CD4-positive, alpha-beta T cell treated with Interleukin-12 subunit alpha and Interleukin-12 subunit beta, for 1 hour (primary cell): ENCODE measurements around the gene GAS7.

Experiments
- DNase-seq: peaks from one replicate; pipeline ENCODE4 v3.0.0-alpha.2; 2020

GAS7 gene

GRCh38 chr17:10200016-10200415 lies 1.6 kb upstream of the GAS7 start:
- no peak for DNase-seq

GRCh38 chr17:10197721-10198508 lies 491 bp downstream of the GAS7 start:
- no peak for DNase-seq

GRCh38 chr17:10197362-10197720 lies 1.1 kb downstream of the GAS7 start:
- DNase-seq: no peak

- no peak for DNase-seq
Measured at GRCh38 chr17:10196941-10197340, 1.5 kb downstream of the GAS7 start.

GRCh38 chr17:10196384-10196895 lies 2.0 kb downstream of the GAS7 start:
- no peak for DNase-seq

GRCh38 chr17:10195090-10195805 lies 3.2 kb downstream of the GAS7 start:
- no peak for DNase-seq

GRCh38 chr17:10193632-10194031 lies 4.8 kb downstream of the GAS7 start:
- DNase-seq: no peak

- no peak for DNase-seq
Measured at GRCh38 chr17:10192972-10193371, 5.4 kb downstream of the GAS7 start.

GRCh38 chr17:10192461-10192860 lies 5.9 kb downstream of the GAS7 start:
- no peak for DNase-seq

GRCh38 chr17:10187456-10187855 lies 10.9 kb downstream of the GAS7 start:
- no peak for DNase-seq

- no peak for DNase-seq
Measured at GRCh38 chr17:10186771-10187410, 11.5 kb downstream of the GAS7 start.

GRCh38 chr17:10183931-10184930 lies 14.2 kb downstream of the GAS7 start:
- no peak for DNase-seq

- DNase-seq: no peak
Measured at GRCh38 chr17:10182785-10183184, 15.6 kb downstream of the GAS7 start.

GRCh38 chr17:10178506-10178991 lies 19.9 kb downstream of the GAS7 start:
- DNase-seq: no peak

GRCh38 chr17:10177913-10178505 lies 20.4 kb downstream of the GAS7 start:
- DNase-seq: no peak

GRCh38 chr17:10177131-10177912 lies 21.1 kb downstream of the GAS7 start:
- no peak for DNase-seq

- no peak for DNase-seq
Measured at GRCh38 chr17:10173913-10174312, 24.5 kb downstream of the GAS7 start.

- DNase-seq: no peak
Measured at GRCh38 chr17:10172778-10173177, 25.6 kb downstream of the GAS7 start.

- no peak for DNase-seq
Measured at GRCh38 chr17:10172241-10172741, 26.1 kb downstream of the GAS7 start.

- no peak for DNase-seq
Measured at GRCh38 chr17:10171581-10171981, 26.8 kb downstream of the GAS7 start.

- DNase-seq: no peak
Measured at GRCh38 chr17:10171122-10171571, 27.3 kb downstream of the GAS7 start.
